ENCODE data around the gene AMOTL2.

AMOTL2 gene

GRCh38 chr3:134354612-134355251 lies 19.5 kb downstream of the AMOTL2 start:
- Histone ChIP-seq H3K4me2 (ENCODE audit: low read length) (no peak overlapping the region), H3K9me3 (replicated peaks; ENCODE audit: low read length) (no peaks in the 10 kb centered on the region), H3K4me1 (ENCODE audit: control insufficient read depth, insufficient read depth, low read length) (peaks cover 41% of the 10 kb centered on the region), H3K27me3 (ENCODE audit: control insufficient read depth, insufficient read depth, low read length) (no peaks in the 10 kb centered on the region), H3K4me3 (ENCODE audit: low read length) (no peak overlapping the region), H3K9ac (ENCODE audit: low read depth, low read length) (no peak overlapping the region), H3K36me3 (ENCODE audit: insufficient read depth, low read length) (peaks cover 61% of the 10 kb centered on the region)

- peaks cover 38% of the 10 kb centered on the region for H3K4me1 ChIP-seq (ENCODE audit: control insufficient read depth, insufficient read depth, low read length)
- H3K36me3 ChIP-seq (ENCODE audit: insufficient read depth, low read length) = peaks cover 53% of the 10 kb centered on the region
Measured at GRCh38 chr3:134353831-134354611, 20.2 kb downstream of the AMOTL2 start.

GRCh38 chr3:134353171-134353825 lies 20.9 kb downstream of the AMOTL2 start:
- H3K4me3 ChIP-seq (ENCODE audit: low read length) = no peak overlapping the region
- no peak overlapping the region for H3K4me2 ChIP-seq (ENCODE audit: low read length)
- peaks cover 46% of the 10 kb centered on the region for H3K36me3 ChIP-seq (ENCODE audit: insufficient read depth, low read length)
- H3K27me3 ChIP-seq (ENCODE audit: control insufficient read depth, insufficient read depth, low read length) = no peaks in the 10 kb centered on the region
- no peak overlapping the region for H3K9ac ChIP-seq (ENCODE audit: low read depth, low read length)
- no peaks in the 10 kb centered on the region for H3K9me3 ChIP-seq (replicated peaks; ENCODE audit: low read length)
- H3K4me1 ChIP-seq (ENCODE audit: control insufficient read depth, insufficient read depth, low read length) = peaks cover 38% of the 10 kb centered on the region

More at GRCh38 chr3:134353831-134354611, 20.2 kb downstream of the AMOTL2 start:
- H3K9ac ChIP-seq (ENCODE audit: low read depth, low read length) = no peak overlapping the region
- no peak overlapping the region for H3K4me3 ChIP-seq (ENCODE audit: low read length)
- H3K9me3 ChIP-seq (replicated peaks; ENCODE audit: low read length) = no peaks in the 10 kb centered on the region
- no peak overlapping the region for H3K4me2 ChIP-seq (ENCODE audit: low read length)
- no peaks in the 10 kb centered on the region for H3K27me3 ChIP-seq (ENCODE audit: control insufficient read depth, insufficient read depth, low read length)

GRCh38 chr3:134352031-134352671 lies 22.1 kb downstream of the AMOTL2 start:
- H3K9me3 ChIP-seq (replicated peaks; ENCODE audit: low read length) = no peaks in the 10 kb centered on the region
- H3K4me3 ChIP-seq (ENCODE audit: low read length) = no peak overlapping the region
- H3K27me3 ChIP-seq (ENCODE audit: control insufficient read depth, insufficient read depth, low read length) = no peaks in the 10 kb centered on the region
- H3K9ac ChIP-seq (ENCODE audit: low read depth, low read length) = no peak overlapping the region
- peaks cover 38% of the 10 kb centered on the region for H3K36me3 ChIP-seq (ENCODE audit: insufficient read depth, low read length)
- no peak overlapping the region for H3K4me2 ChIP-seq (ENCODE audit: low read length)
- H3K4me1 ChIP-seq (ENCODE audit: control insufficient read depth, insufficient read depth, low read length) = peaks cover 28% of the 10 kb centered on the region

- Histone ChIP-seq H3K4me2 (ENCODE audit: low read length) (no peak overlapping the region), H3K36me3 (ENCODE audit: insufficient read depth, low read length) (peaks cover 31% of the 10 kb centered on the region), H3K9ac (ENCODE audit: low read depth, low read length) (no peak overlapping the region), H3K4me1 (ENCODE audit: control insufficient read depth, insufficient read depth, low read length) (peaks cover 21% of the 10 kb centered on the region), H3K27me3 (ENCODE audit: control insufficient read depth, insufficient read depth, low read length) (no peaks in the 10 kb centered on the region), H3K4me3 (ENCODE audit: low read length) (no peak overlapping the region), H3K9me3 (replicated peaks; ENCODE audit: low read length) (peaks cover under 1% of the 10 kb centered on the region)
Measured at GRCh38 chr3:134351427-134351826, 22.8 kb downstream of the AMOTL2 start.

- Histone ChIP-seq H3K27me3 (ENCODE audit: control insufficient read depth, insufficient read depth, low read length) (no peaks in the 10 kb centered on the region), H3K4me2 (ENCODE audit: low read length) (no peak overlapping the region), H3K36me3 (ENCODE audit: insufficient read depth, low read length) (peaks cover 25% of the 10 kb centered on the region), H3K4me1 (ENCODE audit: control insufficient read depth, insufficient read depth, low read length) (peaks cover 16% of the 10 kb centered on the region), H3K9me3 (replicated peaks; ENCODE audit: low read length) (peaks cover 3% of the 10 kb centered on the region), H3K9ac (ENCODE audit: low read depth, low read length) (no peak overlapping the region), H3K4me3 (ENCODE audit: low read length) (no peak overlapping the region)
Measured at GRCh38 chr3:134350861-134351311, 23.4 kb downstream of the AMOTL2 start.

- Histone ChIP-seq H3K4me1 (ENCODE audit: control insufficient read depth, insufficient read depth, low read length) (peaks cover 16% of the 10 kb centered on the region), H3K36me3 (ENCODE audit: insufficient read depth, low read length) (peaks cover 19% of the 10 kb centered on the region), H3K4me3 (ENCODE audit: low read length) (no peak overlapping the region), H3K4me2 (ENCODE audit: low read length) (no peak overlapping the region), H3K9me3 (replicated peaks; ENCODE audit: low read length) (peaks cover 3% of the 10 kb centered on the region), H3K27me3 (ENCODE audit: control insufficient read depth, insufficient read depth, low read length) (no peaks in the 10 kb centered on the region), H3K9ac (ENCODE audit: low read depth, low read length) (no peak overlapping the region)
Measured at GRCh38 chr3:134350266-134350665, 24.0 kb downstream of the AMOTL2 start.

GRCh38 chr3:134348524-134348923 lies 25.7 kb downstream of the AMOTL2 start:
- peaks cover 12% of the 10 kb centered on the region for H3K4me1 ChIP-seq (ENCODE audit: control insufficient read depth, insufficient read depth, low read length)
- peaks cover 2% of the 10 kb centered on the region for H3K36me3 ChIP-seq (ENCODE audit: insufficient read depth, low read length)
- H3K27me3 ChIP-seq (ENCODE audit: control insufficient read depth, insufficient read depth, low read length) = no peaks in the 10 kb centered on the region
- peaks cover 3% of the 10 kb centered on the region for H3K9me3 ChIP-seq (replicated peaks; ENCODE audit: low read length)
- no peak overlapping the region for H3K4me2 ChIP-seq (ENCODE audit: low read length)
- no peak overlapping the region for H3K4me3 ChIP-seq (ENCODE audit: low read length)
- no peak overlapping the region for H3K9ac ChIP-seq (ENCODE audit: low read depth, low read length)

GRCh38 chr3:134347551-134347950 lies 26.7 kb downstream of the AMOTL2 start:
- Histone ChIP-seq H3K4me1 (ENCODE audit: control insufficient read depth, insufficient read depth, low read length) (peaks cover 12% of the 10 kb centered on the region), H3K9me3 (replicated peaks; ENCODE audit: low read length) (peaks cover 3% of the 10 kb centered on the region), H3K4me2 (ENCODE audit: low read length) (no peak overlapping the region), H3K36me3 (ENCODE audit: insufficient read depth, low read length) (no peaks in the 10 kb centered on the region), H3K4me3 (ENCODE audit: low read length) (no peak overlapping the region), H3K27me3 (ENCODE audit: control insufficient read depth, insufficient read depth, low read length) (no peaks in the 10 kb centered on the region), H3K9ac (ENCODE audit: low read depth, low read length) (no peak overlapping the region)

- H3K9ac ChIP-seq (ENCODE audit: low read depth, low read length) = no peak overlapping the region
- H3K9me3 ChIP-seq (replicated peaks; ENCODE audit: low read length) = peaks cover 3% of the 10 kb centered on the region
- H3K4me2 ChIP-seq (ENCODE audit: low read length) = no peak overlapping the region
- peaks cover 12% of the 10 kb centered on the region for H3K4me1 ChIP-seq (ENCODE audit: control insufficient read depth, insufficient read depth, low read length)
- H3K27me3 ChIP-seq (ENCODE audit: control insufficient read depth, insufficient read depth, low read length) = no peaks in the 10 kb centered on the region
- no peaks in the 10 kb centered on the region for H3K36me3 ChIP-seq (ENCODE audit: insufficient read depth, low read length)
- no peak overlapping the region for H3K4me3 ChIP-seq (ENCODE audit: low read length)
Measured at GRCh38 chr3:134346744-134347143, 27.5 kb downstream of the AMOTL2 start.

GRCh38 chr3:134345202-134345601 lies 29.0 kb downstream of the AMOTL2 start:
- Histone ChIP-seq H3K4me1 (ENCODE audit: control insufficient read depth, insufficient read depth, low read length) (peaks cover 23% of the 10 kb centered on the region), H3K4me2 (ENCODE audit: low read length) (no peak overlapping the region), H3K9me3 (replicated peaks; ENCODE audit: low read length) (peaks cover 3% of the 10 kb centered on the region), H3K4me3 (ENCODE audit: low read length) (no peak overlapping the region), H3K9ac (ENCODE audit: low read depth, low read length) (no peak overlapping the region), H3K36me3 (ENCODE audit: insufficient read depth, low read length) (no peaks in the 10 kb centered on the region), H3K27me3 (ENCODE audit: control insufficient read depth, insufficient read depth, low read length) (no peaks in the 10 kb centered on the region)

Data from skeletal muscle satellite cell (primary cell).